Measurements from ENCODE around the gene DENND6B.
"Not testable (repeated sequence)": the region's sequence is repeated elsewhere in the genome, so short reads cannot be mapped to it uniquely, and the experiment has no call there.

Gene DENND6B

GRCh38 chr22:50339945-50340879, 13.4 kb upstream of the DENND6B start:
- DNase-seq (ENCODE audit: extremely low read depth in 1 of 2, low read depth in 1 of 2): no peak

DNA sequence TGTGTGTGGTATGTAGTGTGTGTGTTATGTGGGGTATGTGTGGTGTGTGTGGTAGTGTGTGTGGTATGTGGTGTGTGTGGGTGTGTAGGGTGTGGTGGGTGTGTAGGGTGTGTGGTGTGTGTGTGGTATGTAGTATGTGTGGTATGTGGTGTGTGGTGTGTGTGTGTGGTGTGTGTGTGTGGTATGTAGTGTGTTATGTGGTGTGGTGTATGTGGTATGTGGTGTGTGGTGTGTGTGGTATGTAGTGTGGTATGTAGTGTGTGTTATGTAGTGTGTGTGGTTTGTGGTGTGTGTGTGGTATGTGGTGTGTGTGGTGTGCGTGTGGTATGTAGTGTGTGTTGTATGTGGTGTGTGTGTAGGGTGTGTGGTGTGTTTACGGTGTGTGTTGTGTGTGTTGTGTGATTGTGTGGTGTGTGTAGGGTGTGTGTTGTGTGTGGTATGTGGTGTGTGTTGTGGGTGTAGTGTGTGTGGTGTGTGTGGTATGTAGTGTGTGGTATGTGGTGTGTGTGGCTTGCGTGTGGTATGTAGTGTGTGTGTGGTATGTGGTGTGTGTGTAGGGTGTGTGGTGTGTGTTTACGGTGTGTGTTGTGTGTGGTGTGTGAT, 12.1 kb upstream of the DENND6B start:
- DNase-seq (ENCODE audit: extremely low read depth in 1 of 2, low read depth in 1 of 2): no peak

GRCh38 chr22:50338042-50338573, 11.3 kb upstream of the DENND6B start:
- DNase-seq (ENCODE audit: extremely low read depth in 1 of 2, low read depth in 1 of 2): no peak

DNA sequence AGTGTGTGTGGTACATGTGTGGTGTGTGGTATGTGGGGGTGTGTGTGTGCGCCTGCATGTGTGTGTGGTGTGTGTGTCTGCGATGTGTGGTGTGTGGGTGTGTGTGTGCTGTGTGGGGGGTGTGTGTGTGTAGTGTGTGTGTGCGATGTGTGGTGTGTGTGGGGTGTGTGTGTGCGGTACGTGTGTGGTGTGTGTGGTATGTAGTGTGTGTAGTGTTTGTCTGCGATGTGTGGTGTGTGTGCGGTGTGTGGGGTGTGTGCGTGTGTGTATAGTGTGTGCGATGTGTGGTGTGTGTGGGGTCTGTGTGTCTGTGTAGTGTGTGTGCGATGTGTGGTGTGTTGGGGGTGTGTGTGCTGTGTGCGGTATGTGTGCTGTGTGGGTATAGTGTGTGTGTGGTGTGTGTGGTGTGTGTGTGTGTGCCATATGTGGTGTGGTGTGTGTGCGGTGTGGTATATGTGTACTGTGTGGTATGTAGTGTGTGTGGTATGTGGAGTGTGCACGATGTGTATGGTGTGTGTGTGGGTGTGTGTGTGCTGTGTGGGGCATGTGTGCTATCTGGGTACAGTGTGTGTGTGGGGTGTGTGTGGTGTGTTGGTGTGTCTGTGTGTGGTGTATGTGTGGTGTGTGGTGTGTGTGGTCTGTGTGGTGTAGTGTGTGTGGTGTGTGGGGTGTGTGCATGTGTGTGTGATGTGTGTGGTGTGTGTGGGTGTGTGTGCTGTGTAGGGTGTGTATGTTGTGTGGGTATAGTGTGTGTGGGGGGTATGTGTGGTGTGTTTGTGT, 10.6 kb upstream of the DENND6B start:
- no peak for DNase-seq (ENCODE audit: extremely low read depth in 1 of 2, low read depth in 1 of 2)

DNA sequence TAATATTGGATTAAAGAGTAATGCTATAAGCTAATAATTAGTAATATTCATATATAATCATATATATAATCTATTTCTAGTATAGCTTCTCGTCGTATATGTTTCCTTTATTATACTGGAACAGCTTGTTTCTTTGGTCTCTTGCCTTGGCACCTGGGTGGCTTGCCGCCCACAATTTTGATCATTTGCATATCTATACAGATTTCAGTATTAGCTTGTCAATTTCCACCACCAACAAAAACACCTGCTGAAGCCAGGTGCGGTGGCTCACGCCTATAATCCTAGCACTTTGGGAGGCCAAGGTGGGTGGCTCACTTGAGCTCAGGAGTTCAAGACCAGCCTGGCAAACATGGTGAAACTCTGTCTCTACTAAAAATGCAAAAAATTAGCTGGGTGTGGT, 7.6 kb upstream of the DENND6B start:
- not testable (repeated sequence) for DNase-seq (ENCODE audit: extremely low read depth in 1 of 2, low read depth in 1 of 2)

DNA sequence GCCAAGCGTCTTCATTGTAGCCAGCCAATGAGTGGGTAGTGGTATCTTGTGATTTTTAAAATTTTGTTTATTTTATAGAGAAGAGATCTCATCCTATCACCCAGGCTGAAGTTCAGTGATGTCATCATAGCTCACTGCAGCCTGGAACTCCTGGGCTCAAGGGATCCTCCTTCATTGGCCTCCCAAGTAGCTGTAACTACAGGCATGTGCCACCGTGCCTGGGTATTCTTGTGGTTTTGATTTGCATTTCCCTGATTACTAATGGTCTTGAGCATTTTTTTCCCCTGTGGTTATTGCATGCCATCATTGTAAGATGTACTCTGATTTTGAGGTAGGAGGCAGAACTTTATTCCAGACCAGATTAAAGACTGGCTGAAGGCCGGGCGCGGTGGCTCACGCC, 2.4 kb upstream of the DENND6B start:
- no peak for DNase-seq (ENCODE audit: extremely low read depth in 1 of 2, low read depth in 1 of 2)

- no peak for DNase-seq (ENCODE audit: extremely low read depth in 1 of 2, low read depth in 1 of 2)
These were observed 853 bp upstream of the DENND6B start for GRCh38 chr22:50327711-50328019.

GRCh38 chr22:50326225-50326955, 422 bp downstream of the DENND6B start:
- DNase-seq (ENCODE audit: extremely low read depth in 1 of 2, low read depth in 1 of 2): no peak

DNA sequence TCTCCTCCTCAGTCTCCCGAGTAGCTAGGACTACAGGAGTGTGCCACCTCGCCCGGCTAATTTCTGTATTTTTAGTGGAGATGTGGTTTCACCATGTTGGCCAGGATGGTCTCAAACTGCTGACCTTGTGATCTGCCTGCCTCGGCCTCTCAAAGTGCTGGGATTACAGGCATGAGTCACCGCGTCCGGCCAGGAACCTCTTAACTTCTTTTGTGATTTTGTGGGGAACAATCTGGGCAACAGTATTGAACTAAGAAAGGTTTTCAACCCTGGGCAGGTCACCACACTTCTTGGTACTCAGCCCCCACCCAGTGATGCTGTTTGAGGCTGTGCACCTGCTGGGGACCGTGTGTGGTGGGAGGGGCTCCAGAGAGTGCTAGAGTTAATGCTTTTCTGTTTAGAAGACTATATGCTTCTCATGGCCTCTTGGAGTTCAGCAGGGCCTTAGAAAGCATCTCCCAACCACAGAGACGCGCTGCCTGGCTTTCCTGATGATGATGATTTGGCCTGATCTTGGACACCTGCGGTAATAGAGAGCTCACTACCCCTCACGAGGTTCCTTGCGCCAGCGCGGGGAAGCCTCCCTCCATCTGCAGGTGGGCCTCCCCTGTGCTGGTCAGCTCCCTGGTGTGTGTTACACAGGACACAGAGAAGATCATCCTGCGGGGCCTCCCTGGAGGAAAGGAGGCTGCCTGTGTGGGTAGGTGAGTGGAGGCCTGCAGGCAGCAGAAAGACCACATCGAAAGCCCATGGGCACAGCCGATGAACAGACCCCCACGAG, 1.2 kb downstream of the DENND6B start:
- no peak for DNase-seq (ENCODE audit: extremely low read depth in 1 of 2, low read depth in 1 of 2)

DNA sequence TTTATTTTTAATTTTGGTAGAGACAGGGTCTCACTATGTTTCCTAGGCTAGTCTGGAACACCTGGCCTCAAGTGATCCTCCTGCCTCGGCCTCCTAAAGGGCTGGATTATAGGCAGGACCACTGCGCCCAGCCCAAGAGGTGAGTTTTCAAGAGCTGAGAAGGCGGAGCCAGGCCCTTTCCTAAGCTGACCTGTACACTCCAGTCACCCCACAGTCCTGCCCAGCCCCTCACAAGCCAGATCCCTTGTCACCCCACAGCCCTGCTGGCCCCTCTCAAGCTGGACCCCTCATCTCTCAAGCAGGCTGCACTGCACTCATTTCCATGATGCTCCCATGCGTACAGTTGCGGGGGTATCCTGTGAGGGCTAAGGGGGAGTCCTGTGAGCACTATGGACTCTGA, 2.9 kb downstream of the DENND6B start:
- no peak for DNase-seq (ENCODE audit: extremely low read depth in 1 of 2, low read depth in 1 of 2)

DNA sequence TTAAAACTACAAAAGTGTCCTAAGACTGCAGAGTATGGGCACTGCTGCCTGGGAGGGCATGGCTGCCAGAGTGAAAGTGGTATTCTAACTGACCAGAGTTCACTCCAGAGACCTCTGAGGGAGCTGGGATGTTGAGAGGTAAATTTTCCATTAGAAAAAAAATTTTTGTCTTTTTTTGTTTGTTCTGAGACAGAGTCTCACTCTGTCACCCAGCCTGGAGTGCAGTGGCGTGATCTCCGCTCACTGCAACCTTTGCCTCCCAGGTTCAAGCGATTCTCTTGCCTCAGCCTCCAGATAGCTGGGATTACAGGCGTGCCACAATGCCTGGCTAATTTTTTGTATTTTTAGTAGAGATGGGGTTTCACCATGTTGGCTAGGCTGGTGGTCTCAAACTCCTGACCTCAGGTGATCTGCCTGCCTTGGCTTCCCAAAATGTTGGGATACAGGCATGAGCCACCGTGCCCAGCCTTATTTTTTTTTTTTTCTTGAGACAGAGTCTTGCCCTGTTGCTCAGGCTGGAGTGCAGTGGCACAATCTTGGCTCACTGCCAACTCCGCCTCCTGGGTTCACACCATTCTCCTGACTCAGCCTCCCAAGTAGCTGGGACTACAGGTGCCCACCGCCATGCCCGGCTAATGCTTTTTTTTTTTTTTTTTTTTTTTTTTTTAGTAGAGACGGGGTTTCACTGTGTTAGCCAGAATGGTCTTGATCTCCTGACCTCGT, 4.3 kb downstream of the DENND6B start:
- not testable (repeated sequence) for DNase-seq (ENCODE audit: extremely low read depth in 1 of 2, low read depth in 1 of 2)

- no peak for DNase-seq (ENCODE audit: extremely low read depth in 1 of 2, low read depth in 1 of 2)
These were observed 6.0 kb downstream of the DENND6B start for GRCh38 chr22:50320671-50321325.

DNA sequence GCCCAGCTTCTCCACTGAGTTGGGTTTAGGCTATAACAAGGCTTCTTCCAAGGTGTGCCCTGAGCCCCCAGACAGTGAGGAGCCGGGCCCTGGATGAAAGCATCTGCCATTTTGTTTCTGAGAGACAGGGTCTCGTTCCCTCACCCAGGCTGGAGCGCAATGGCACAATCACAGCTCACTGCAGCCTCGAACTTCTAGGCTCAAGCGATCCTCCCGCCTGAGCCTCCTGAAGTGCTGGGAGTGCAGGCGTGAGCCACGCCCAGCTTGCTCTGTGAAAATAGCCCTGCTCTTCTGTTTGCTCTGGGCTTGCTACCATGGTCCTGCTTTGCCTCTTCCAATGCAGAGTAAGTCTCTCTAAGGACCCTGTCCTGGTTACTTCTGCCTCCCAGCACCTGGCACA, 6.7 kb downstream of the DENND6B start:
- DNase-seq (ENCODE audit: extremely low read depth in 1 of 2, low read depth in 1 of 2): no peak

DNA sequence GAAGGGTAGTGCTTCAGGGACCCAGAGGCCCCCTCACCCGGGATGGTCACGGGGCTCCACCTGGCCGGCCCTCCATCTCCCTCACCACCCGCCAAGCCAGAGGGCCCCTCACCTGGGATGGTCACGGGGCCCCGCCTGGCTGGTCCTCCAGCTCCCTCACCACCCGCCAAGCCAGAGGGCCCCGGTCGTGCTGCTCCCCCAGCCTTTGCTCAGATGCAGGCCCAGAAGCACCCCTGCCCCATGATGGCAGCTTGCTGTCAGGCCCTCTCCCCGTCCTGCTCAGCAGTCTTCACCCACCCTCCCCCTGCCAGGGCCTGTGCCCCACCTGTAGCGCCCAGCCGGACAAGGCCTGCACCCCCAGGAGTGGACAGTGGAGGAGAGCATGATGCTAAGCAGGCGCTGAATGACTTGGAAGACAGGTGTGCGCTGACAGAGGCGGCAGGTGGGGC, 7.3 kb downstream of the DENND6B start:
- DNase-seq (ENCODE audit: extremely low read depth in 1 of 2, low read depth in 1 of 2): no peak

DNA sequence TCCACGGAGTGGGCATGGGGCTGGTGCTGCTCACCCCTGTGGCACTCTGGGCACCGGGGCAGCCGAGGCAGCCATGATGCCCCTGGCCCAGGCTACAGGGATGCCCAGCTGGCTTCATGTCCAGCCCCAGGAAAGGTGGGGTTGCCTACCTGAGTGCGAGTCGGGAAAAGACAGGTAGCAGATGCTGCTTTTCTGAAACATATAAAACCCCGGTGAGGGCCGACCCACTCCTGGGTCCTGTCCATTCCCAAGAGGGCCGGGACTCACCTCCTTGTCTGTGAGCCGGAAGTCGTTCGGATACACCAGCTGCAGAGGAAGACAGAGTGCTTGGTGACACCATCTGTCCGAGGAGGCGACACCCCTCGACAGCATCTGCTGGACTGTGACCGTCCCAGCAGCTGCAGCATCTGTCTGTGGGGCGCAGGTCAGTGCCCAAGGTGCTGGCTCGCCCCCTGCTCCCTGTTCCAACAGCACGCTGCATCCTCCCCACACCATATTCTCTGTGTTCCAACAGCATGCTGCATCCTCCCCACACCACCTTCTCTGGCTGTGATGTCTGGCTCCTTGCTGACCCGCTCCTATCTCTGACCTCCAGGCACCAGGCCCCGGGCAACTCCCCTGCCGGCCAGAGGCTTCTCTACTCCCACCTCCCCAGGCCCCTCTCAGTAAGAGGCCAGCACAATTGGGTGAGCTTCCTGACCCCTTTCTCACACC, 8.0 kb downstream of the DENND6B start:
- DNase-seq (ENCODE audit: extremely low read depth in 1 of 2, low read depth in 1 of 2): no peak

DNA sequence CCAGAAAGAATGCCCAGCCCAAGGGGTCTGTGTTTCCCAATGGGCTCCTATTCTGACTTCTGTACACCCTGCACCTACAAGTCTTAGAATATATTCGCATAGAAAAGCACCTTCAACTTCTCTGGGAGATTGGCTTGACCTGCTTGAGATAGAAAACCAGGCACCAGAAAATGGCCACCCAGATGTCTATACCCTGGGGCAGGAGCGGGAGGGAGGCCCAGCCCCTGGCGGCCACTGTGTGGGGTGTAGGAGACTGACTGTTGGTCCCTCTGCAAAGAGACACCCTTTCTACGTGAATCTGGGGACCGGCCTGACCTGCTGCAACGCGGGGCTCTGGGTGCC, 8.5 kb downstream of the DENND6B start:
- DNase-seq (ENCODE audit: extremely low read depth in 1 of 2, low read depth in 1 of 2): no peak

DNA sequence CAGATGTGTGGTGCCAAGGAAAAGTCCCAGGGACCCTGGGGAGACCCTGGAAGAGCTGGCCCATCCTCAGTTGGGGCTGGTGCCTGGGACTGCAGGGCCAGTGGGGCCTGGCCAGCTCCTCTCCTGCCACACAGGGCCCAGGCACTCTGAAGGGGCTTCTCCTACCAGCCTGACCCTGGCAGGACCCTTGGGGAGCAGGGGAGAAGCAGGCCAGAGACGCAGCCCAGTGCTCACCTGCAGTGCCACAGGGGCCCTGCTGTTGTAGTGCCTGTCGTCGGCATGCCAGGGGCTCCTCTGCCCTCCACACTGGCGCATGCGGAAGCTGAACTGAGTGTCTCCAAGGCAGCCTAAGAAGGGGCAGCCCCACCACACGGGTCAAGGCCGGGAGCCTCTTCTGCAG, 9.1 kb downstream of the DENND6B start:
- DNase-seq (ENCODE audit: extremely low read depth in 1 of 2, low read depth in 1 of 2): no peak

DNA sequence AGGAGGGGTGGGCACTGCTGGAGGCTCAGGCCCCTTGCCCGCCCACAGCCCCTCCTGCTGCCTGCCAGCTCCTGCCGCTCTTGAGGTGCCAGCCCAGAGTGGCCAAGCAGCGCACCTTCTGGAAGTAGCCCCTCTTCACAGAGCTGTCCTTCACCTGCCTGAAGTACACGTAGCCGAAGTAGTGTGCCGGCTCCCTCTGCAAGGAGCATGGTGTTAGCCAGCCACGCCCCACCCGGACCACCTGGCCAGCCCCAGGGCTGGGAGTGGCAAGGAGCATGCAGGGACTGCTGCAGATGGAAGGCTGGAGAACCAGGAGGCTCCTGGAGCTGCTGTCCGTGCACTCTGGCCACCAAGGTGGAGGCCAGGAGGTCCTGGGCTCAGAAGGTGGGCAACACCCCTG, 9.6 kb downstream of the DENND6B start:
- DNase-seq (ENCODE audit: extremely low read depth in 1 of 2, low read depth in 1 of 2): no peak

Data from activated CD8-positive, alpha-beta memory T cell treated with anti-CD3 and anti-CD28 coated beads for 1 hour (primary cell).